IPS-18a (cell line): ENCODE results near the gene ERICH6.

Source experiments
- H3K27ac ChIP-seq: one replicate; pipeline ENCODE4 v1.5.1; 2013; ENCODE audit warnings: low read length
- H3K27me3 ChIP-seq: one replicate; pipeline ENCODE4 v1.6.1; 2013; ENCODE audit warnings: mild to moderate bottlenecking, low read length; ENCODE audit not compliant: control insufficient read depth, insufficient read depth
- H3K36me3 ChIP-seq: one replicate; pipeline ENCODE4 v1.6.1; 2013; ENCODE audit warnings: low read depth, low read length; ENCODE audit not compliant: control insufficient read depth
- H3K4me1 ChIP-seq: one replicate; pipeline ENCODE4 v1.6.1; 2013; ENCODE audit warnings: low read depth, low read length; ENCODE audit not compliant: control insufficient read depth
- H3K4me3 ChIP-seq: one replicate; pipeline ENCODE4 v1.5.1; 2013; ENCODE audit warnings: low read length
- H3K9ac ChIP-seq: one replicate; pipeline ENCODE4 v1.6.1; 2013; ENCODE audit warnings: mild to moderate bottlenecking, low read length, moderate library complexity
- H3K9me3 ChIP-seq: one replicate; pipeline ENCODE4 v1.6.1; 2013; ENCODE audit warnings: low read depth, low read length; ENCODE audit not compliant: control insufficient read depth

ERICH6 gene

GRCh38 chr3:150703299-150703755, 393 bp downstream of the ERICH6 start:
- Histone ChIP-seq H3K9ac (peak overlapping the region; percentile 89), H3K27ac (no peak overlapping the region)

GRCh38 chr3:150699068-150699639, 4.6 kb downstream of the ERICH6 start:
- Histone ChIP-seq H3K9me3 (no peaks in the 10 kb centered on the region), H3K36me3 (no peaks in the 10 kb centered on the region), H3K27ac (no peak overlapping the region), H3K4me1 (no peaks in the 10 kb centered on the region), H3K9ac (no peak overlapping the region), H3K4me3 (no peak overlapping the region), H3K27me3 (no peaks in the 10 kb centered on the region)

More at GRCh38 chr3:150703299-150703755, 393 bp downstream of the ERICH6 start:
- H3K27me3 ChIP-seq: no peaks in the 10 kb centered on the region
- H3K4me1 ChIP-seq: no peaks in the 10 kb centered on the region
- no peaks in the 10 kb centered on the region for H3K36me3 ChIP-seq
- H3K4me3 ChIP-seq: peak overlapping the region; percentile 87
- no peaks in the 10 kb centered on the region for H3K9me3 ChIP-seq

GRCh38 chr3:150697646-150698045, 6.1 kb downstream of the ERICH6 start:
- Histone ChIP-seq H3K9ac (no peak overlapping the region), H3K4me3 (no peak overlapping the region), H3K36me3 (no peaks in the 10 kb centered on the region), H3K9me3 (peaks cover 11% of the 10 kb centered on the region), H3K27me3 (no peaks in the 10 kb centered on the region), H3K4me1 (no peaks in the 10 kb centered on the region), H3K27ac (no peak overlapping the region)

- Histone ChIP-seq H3K9ac (no peak overlapping the region), H3K9me3 (peaks cover 24% of the 10 kb centered on the region), H3K4me3 (no peak overlapping the region), H3K36me3 (no peaks in the 10 kb centered on the region), H3K27me3 (no peaks in the 10 kb centered on the region), H3K4me1 (no peaks in the 10 kb centered on the region), H3K27ac (no peak overlapping the region)
These were observed 12.2 kb downstream of the ERICH6 start for GRCh38 chr3:150691414-150692040.

- Histone ChIP-seq H3K27me3 (no peaks in the 10 kb centered on the region), H3K36me3 (no peaks in the 10 kb centered on the region), H3K4me1 (no peaks in the 10 kb centered on the region), H3K9me3 (peaks cover 13% of the 10 kb centered on the region), H3K9ac (no peak overlapping the region), H3K4me3 (no peak overlapping the region), H3K27ac (no peak overlapping the region)
These were observed 16.1 kb downstream of the ERICH6 start for GRCh38 chr3:150687613-150688012.

- Histone ChIP-seq H3K27me3 (no peaks in the 10 kb centered on the region), H3K9me3 (no peaks in the 10 kb centered on the region), H3K36me3 (no peaks in the 10 kb centered on the region), H3K4me1 (no peaks in the 10 kb centered on the region), H3K9ac (no peak overlapping the region), H3K27ac (no peak overlapping the region), H3K4me3 (no peak overlapping the region)
These were observed 20.9 kb downstream of the ERICH6 start for GRCh38 chr3:150682824-150683223.

GRCh38 chr3:150682279-150682678, 21.4 kb downstream of the ERICH6 start:
- no peaks in the 10 kb centered on the region for H3K4me1 ChIP-seq
- H3K27ac ChIP-seq: no peak overlapping the region
- H3K4me3 ChIP-seq: no peak overlapping the region
- no peak overlapping the region for H3K9ac ChIP-seq
- no peaks in the 10 kb centered on the region for H3K27me3 ChIP-seq
- no peaks in the 10 kb centered on the region for H3K9me3 ChIP-seq
- H3K36me3 ChIP-seq: no peaks in the 10 kb centered on the region

- H3K27me3 ChIP-seq: no peaks in the 10 kb centered on the region
- H3K9ac ChIP-seq: no peak overlapping the region
- H3K27ac ChIP-seq: no peak overlapping the region
- H3K36me3 ChIP-seq: no peaks in the 10 kb centered on the region
- H3K4me1 ChIP-seq: no peaks in the 10 kb centered on the region
- no peaks in the 10 kb centered on the region for H3K9me3 ChIP-seq
- H3K4me3 ChIP-seq: no peak overlapping the region
These were observed 22.7 kb downstream of the ERICH6 start for GRCh38 chr3:150681057-150681456.

- Histone ChIP-seq H3K27ac (no peak overlapping the region), H3K27me3 (no peaks in the 10 kb centered on the region), H3K36me3 (no peaks in the 10 kb centered on the region), H3K4me1 (no peaks in the 10 kb centered on the region), H3K4me3 (no peak overlapping the region), H3K9me3 (peaks cover 1% of the 10 kb centered on the region), H3K9ac (no peak overlapping the region)
These were observed 23.2 kb downstream of the ERICH6 start for GRCh38 chr3:150680562-150680961.

GRCh38 chr3:150675587-150675986, 28.1 kb downstream of the ERICH6 start:
- no peak overlapping the region for H3K9ac ChIP-seq
- no peak overlapping the region for H3K4me3 ChIP-seq
- peaks cover 6% of the 10 kb centered on the region for H3K9me3 ChIP-seq
- no peak overlapping the region for H3K27ac ChIP-seq
- H3K36me3 ChIP-seq: no peaks in the 10 kb centered on the region
- H3K27me3 ChIP-seq: no peaks in the 10 kb centered on the region
- H3K4me1 ChIP-seq: no peaks in the 10 kb centered on the region

- no peak overlapping the region for H3K27ac ChIP-seq
- no peaks in the 10 kb centered on the region for H3K4me1 ChIP-seq
- no peak overlapping the region for H3K4me3 ChIP-seq
- H3K36me3 ChIP-seq: no peaks in the 10 kb centered on the region
- H3K9ac ChIP-seq: no peak overlapping the region
- H3K9me3 ChIP-seq: peaks cover 6% of the 10 kb centered on the region
- no peaks in the 10 kb centered on the region for H3K27me3 ChIP-seq
These were observed 29.8 kb downstream of the ERICH6 start for GRCh38 chr3:150673966-150674365.

- Histone ChIP-seq H3K9ac (no peak overlapping the region), H3K4me1 (no peaks in the 10 kb centered on the region), H3K27me3 (no peaks in the 10 kb centered on the region), H3K4me3 (no peak overlapping the region), H3K9me3 (no peaks in the 10 kb centered on the region), H3K27ac (no peak overlapping the region), H3K36me3 (no peaks in the 10 kb centered on the region)
These were observed 37.6 kb downstream of the ERICH6 start for GRCh38 chr3:150666167-150666566.
